GM18858 (cell line): ENCODE results near the gene CACNA1S.
A peak's percentile ranks its signal among the peaks of the same experiment; 100 is the strongest.

Experiments
- ATAC-seq: cut with Tn5 transposase; IDR thresholded peaks from one replicate; pipeline ENCODE4 v1.9.1; 2021; ENCODE audit not compliant: unreplicated experiment

The CACNA1S gene

DNA sequence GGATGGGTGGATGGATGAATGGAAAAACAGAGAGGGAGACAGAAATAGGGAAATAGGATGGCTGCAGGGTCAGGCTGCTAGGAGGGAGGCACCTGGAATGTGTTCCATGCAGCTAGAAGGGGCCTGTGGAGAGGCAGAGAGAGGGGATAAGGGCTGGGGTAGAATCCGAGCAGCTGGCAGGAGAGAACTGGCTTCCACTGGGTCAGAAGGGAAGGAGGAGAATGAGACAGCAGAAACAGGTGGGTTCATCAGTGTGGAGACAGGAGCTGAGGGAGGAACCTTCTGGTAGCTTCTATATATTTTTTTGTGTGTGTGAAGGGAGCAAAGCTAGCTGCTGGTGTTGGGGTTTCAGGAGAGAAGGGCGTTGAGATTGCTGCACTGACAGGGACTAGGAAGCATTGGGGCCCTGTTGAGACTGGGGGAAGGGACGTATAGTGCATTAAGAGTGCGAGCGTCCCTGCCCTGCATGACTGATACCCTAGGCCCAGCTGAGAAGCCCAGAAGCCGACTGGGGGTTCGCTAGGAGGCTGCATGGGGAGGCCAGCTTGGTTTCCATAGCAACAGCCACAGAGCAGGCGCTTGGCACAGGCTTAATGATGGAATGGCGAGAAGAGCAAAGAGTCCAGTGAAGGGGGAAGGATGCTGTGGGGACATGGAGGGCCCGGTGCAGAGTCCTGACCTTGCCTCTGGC is 73.9 kb downstream of the CACNA1S start:
- ATAC-seq = no peak

DNA sequence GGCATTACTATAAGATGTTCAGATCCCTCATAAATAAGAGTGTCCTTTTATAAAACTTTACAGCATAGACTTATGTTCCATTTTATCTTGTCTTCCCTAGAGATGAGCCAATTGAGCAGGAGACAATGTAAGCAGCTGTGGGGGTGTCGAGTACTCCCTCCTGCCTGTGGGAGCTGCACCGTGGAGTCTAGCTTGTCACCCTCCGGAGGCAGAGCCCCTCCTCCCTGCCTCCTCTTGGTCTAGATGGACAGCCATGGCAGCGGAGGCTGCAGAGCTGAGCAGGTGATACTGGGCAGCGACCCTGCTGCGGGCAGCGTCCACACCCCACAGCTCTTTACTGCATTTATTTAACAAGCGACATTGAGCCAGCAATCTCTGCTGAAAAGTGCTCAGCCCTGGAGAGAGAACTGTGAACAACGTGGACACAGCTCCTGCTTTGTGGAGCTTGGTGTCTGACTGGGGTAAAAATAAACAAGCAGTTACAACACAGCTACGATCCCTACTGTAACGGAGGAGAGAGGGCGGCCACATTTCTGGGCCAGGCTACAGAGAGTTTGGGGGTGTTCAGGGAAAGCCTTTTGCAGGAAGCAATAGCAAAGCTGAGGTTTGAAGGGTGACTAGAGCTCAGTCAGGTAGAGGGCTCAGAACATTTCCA is 75.9 kb downstream of the CACNA1S start:
- ATAC-seq = no peak

DNA sequence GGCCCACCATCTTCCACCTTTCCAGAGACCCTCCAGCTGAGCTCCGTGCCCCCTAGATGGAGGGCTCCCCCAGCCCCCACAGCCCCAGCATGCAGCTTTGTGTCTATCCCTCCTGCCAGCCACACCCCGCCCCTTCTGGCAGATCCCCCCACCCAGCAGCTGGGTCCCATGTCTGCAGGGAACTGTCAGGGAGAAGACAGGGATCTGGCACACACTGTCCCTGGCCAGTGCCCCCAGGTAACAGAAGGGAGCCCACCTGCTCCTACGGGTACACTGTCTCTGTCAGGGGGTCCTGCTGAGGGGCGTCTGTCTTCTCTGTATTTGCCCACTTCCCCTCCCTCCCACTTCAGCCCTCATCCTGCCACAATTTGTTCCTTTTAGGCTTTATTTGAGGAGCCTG is 77.6 kb downstream of the CACNA1S start:
- ATAC-seq = no peak

DNA sequence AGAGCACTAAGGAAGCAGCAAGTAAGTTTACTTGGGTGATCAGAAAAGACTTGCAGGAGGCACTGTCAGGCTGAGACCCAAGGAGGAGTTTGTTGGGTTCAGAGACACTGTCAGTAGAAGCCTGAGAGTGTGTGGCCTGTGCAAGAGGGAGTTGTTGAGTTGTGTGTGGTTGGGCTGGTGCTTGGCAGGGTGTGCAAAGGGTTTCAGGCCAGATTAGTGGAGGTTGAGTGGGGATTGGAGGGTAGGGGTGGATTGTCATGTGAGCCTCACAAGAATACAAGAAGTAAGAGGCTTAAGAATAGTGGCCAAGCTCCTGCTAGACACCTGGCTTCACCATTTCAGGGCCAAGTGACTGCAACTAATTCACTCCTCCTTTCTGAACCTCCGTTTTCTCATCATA is 79.8 kb downstream of the CACNA1S start:
- no peak for ATAC-seq

DNA sequence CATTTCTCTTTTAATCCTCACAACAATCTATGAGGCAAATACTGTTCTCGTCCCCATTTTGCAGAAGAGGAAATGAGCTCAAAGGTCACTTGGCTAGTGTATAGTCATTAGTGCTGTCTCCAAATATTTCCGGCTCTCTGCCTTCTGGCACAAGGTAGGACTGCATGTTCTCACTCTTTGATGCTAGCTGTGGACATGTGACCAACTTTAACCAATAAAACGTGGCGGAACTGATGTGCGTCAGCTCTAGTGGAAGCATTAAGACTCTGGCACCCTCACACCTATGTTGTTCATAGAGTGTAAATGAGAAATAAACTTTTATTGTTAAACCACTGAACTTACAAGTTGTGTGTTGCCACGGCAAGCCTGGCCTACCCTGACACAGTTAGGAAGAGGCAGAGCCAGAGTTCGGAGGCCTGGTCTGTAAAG is 83.8 kb downstream of the CACNA1S start:
- ATAC-seq = no peak

DNA sequence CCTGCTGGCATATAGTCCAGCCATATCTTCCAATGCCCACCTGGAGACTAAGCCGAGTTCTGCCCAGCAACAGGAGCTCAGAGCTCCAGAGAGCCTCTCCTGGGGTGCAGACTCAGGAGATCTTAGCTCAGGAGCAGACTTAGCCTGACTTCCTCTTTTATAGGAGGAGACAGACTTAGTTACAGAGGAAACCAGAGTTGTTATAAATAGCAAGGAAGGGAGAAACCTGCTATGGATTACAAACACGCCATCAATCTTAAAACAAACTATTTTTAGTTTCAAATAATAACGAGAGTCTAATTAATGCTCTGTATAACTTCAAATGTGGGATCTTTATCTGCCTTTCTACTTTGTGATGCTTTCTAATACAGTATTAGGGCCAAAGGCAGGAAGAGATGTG is 85.4 kb downstream of the CACNA1S start:
- ATAC-seq = no peak

DNA sequence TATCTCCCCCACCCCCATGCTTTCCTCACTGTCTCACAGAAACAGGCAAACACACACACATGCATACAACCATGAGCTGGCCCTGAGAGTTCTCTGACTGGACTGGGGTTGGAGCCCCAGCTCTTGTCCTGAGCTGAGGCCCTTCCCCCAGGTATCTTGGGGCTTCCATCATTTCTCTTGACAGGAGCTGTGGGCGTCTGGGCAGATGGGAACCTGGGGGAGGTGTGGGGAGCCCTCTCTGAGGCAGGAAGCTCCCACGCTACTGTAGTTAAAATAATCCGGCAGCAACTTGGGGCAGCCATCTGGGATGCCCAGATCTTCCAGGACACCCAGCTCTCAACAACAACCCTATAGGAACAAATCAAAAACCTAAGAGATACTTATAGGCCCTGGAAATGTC is 86.0 kb downstream of the CACNA1S start:
- ATAC-seq = no peak

DNA sequence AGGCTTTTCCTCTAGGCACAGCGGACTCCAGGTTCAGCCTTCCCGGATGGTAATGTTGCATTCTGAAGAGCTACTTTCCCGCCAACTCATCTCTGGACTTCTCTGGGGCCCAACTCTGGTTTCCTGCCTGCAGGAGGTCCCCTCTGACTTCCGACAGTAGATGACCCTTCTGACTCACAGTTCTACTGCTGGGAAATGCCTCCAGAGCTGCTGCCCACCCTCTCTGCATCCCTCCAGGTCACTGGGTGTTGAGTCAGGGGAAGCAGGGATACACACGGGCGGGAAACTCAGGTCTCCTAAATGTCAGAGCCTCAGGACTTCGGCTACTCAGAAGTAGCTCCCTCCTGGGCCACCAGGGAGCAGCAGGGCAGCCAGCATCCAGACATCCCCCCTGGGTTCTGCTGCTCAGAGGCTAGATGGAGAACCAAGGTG is 86.6 kb downstream of the CACNA1S start:
- ATAC-seq = no peak

DNA sequence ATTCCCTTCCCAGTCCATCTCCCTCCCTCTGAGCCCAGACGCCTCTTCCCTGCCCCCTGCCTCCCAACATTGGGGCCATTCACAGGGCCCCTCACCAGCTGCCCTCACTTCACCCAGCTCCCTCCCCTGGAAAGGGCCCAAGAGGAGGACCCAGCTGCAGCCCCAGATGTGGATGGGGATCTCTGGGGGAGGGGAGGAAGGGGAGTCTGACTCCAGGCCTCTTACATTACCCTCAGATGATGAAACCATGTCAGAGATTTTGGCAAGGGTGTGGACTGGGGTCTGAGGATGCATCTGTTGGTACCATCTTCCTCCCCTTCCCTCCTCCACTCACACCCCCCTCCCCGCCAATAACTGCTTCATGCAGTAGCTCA is 87.6 kb downstream of the CACNA1S start:
- no peak for ATAC-seq

DNA sequence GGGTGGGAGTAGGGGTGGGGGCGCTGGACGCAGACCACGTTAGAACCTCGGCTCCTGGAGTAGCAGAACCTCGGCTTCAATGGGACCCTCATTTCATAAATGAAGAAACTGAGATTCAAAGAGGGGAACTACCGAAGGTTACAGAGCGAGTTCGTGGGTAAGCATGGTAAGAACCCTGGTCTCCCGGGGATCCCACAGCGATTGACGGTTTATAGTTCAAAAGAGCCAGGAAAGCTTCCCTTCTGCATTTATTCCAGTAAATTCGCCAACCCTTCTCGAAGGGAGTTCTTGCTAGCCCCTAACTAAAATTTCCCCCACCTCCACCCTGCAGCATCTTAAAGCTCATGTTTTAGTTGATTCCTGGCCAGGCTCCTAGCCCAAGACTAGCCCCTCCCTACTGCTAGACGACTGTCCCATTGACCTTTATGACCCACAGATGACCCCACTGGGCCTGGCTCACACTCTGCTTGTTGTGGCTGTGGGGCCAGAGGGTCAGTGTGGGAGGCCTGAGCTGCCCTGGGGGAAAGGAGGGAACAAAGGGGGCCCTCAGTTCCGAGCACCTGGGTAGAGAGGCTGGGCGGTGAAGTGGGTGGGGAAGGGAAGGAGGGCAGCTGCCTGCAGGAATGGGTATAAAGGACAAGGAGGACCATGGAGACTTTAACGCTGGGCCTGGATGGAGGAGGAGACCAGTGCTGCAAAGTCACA is 88.2 kb downstream of the CACNA1S start:
- ATAC-seq = no peak

DNA sequence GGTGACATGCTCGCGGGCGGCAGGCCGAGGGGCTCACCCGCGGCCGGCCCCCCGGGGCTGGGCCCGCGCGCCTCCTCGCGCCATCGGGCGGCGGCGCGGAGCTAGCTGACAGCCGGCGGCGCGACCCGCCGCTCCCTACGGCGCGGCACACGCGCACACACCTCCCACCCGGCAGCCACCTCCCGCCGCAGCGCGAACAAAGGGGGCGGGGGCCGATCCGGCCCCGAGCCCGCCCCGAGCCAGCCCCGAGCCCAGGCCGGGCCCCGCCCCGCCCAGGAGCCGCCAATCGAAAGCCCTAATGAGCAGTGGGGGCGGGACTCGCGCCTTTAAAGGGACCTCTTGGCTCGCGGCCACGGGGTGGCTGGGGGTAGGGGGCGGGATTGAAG is 88.7 kb downstream of the CACNA1S start, which contains the start of gene KIF21B:
Gene KIF21B (minus strand): TSS at position 198 of the 386 bp plus-strand sequence. CDS start 331 bp downstream, outside the sequence.
- peak; percentile 43 for ATAC-seq

DNA sequence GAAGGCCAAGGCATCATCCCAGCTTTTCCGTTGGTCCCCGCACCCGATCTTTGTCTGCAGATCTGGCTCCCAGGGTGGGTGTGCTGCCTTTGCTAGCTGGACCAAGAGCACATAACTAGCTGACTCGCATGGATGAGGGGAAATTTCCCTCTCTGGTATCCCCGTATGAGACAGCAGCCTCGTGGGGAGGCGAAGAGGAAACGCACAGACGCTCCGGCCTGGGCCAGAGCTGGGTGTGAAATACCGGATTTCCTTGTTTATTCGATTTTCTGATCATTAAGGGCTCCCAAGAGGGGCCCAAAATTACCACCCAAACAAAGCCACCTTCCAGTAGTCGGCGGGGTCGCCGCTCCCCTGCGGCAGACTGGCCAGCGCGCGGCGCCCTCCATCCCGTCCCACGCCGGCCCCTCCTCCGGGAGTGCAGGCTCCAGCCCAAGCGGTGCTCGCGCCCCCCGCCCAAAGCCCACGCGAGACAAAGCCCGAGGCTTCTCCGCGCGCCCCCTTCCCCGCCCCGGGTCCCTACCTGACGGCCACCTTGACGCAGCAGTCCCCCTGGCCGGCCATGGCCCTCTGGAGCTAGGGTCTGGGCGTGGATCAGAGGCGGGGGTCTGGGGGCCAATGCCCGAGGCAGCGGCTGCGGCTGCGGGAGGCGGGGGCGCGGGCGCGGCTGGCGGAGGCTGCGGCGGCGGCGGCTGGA is 89.3 kb downstream of the CACNA1S start:
- ATAC-seq = no peak

DNA sequence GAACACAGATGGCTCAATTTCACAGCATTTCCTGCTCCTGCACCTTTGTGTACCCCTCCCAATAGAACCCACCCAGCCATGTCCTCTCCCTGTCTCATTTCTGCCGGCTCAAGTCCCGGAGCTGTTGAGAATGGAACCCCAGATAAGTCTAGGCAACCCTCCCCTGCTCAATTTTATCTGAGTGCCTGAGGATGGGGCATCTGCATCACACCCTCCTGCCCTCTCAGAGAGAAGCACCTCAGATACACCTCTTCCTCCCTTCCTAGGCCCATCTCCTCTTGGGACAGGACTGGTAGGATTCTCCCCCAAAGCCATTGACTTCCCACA is 89.8 kb downstream of the CACNA1S start:
- no peak for ATAC-seq

DNA sequence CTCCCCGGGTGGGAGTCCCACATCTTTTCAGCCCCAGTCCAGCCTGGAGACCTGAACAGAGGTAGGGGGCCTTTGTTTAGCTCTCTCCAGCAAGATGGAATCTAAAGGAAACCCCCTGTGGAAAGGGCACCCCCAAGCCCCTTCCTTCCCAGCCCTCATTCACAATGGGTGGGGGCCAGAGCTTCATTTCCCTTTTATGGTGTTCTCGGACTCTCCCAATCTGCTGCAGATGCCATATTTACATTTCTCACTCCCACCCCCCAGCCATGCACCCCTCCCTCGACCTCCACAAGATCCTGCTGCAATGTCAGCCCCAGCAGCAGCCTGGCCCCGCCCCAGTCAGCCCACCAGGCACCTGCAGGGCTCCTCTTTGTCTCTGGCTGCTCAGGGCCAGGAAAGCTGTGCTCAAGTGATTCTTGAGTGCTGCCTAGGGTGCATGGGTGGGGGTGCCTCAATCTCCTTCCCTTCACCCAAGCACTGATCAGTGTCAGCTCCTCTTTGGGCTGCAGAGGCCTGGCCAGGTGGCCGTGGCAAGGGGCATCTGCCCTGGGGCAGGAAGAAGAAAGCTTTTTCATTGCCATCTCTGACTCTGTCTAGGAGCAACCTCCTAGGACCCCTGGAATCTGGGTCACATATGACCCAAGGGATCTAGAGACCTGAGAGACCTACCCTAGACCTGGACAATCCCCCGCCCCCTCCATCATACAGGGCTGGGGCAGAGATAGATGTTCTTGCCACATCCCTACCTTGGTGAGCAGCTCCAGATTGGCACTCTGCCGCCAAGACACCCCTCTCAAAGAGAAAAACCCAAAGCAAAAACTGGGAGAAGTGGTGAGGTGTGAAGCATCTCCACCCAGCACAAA is 90.4 kb downstream of the CACNA1S start:
- no peak for ATAC-seq

DNA sequence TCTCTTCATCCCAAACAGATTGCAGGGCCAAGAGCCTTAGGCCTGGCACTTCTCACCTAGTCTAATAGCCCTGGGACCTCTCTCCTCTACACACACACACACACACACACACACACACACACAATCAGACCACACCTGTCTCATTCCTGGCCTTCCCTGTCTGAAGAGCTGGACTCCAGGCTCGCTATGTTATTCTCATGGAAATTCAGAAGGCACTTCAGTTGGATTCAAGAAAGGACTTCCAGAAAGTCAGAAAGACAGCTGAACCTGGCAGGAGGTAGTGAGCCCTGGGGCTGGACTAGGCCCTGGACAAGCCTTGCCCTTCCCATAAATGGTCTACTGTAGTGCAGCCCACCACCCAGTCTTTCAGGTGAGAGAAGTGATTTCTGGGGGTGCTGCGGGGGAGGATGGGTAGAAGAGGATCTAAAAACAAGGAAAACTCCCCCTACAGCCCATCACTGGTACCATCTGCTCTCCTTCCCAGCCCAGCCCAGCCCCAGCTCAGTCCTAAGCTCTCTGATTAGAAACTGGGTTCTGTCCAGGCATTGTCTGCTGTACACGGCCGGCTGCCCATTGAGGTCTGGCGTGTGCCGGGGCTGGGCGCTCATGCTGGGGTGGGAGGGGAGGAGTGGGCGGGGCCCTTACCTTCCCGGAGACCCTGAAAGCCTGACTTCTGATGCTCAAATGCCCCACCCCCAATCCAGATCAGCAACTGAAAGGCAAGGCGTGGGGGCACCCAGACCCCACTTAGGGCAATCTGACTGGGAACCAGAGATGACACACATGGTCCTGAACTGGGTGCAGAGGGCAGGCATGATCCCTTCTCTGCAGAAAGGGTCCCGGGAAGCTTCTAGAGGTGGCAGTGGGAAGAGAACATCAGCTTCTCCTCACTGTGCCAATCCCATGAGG is 91.3 kb downstream of the CACNA1S start:
- no peak for ATAC-seq

DNA sequence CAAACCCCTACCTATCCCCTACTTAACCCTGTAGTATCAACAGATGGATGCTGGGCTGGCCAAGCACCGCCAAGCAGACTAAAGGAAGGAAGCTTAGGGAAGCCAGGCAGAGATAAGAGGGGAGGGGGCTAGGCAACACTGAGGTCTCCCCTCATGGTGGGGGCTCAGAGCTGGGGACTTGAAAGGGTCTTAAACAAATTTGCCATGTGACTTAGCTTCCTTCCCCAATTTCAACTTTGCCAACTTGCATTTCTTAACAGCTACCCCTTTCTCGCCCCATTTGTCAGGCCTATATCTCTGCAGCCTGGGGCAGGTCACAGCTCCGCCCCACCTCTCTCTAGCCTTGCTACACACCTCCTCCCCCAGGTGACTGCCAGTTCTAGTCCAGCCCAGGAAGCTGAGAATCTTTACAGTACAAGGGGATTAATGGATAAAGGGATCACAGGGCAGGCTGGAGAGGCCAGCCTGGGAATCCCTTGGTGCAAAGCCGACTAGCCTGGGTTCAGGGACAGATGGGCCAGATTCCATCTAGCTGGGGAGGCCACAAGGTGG is 92.1 kb downstream of the CACNA1S start:
- no peak for ATAC-seq

DNA sequence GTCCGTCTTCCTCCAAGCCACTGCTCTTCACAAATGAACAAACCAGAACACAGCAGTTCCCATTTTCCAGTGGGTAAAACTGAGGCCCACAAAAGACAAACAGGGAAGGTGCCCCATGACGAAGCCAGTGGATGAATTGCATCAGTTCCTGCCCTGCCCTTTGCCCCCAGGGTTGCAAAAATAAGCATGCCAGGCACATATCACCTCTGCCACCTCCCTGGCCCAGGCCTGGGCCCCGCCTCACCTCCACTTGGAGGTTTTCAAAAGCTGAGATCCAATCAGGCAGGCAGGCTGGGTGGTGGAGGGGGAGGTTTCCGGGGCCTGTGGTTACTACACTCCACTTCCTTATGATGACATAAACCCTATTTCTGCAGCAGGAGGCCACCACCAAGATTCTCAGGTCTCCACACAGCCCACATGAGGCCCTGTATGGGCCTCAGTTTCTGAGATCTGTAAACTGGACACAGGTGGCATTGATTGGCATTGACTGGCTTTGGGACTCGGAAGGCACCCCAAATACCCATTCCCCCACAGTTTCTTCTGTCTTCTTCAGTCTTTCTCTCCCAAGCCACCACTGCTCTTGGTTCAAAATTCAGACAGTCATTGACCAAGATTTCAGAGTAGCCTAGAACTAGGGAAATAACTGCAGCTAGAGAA is 92.8 kb downstream of the CACNA1S start:
- ATAC-seq = peak; percentile 58

DNA sequence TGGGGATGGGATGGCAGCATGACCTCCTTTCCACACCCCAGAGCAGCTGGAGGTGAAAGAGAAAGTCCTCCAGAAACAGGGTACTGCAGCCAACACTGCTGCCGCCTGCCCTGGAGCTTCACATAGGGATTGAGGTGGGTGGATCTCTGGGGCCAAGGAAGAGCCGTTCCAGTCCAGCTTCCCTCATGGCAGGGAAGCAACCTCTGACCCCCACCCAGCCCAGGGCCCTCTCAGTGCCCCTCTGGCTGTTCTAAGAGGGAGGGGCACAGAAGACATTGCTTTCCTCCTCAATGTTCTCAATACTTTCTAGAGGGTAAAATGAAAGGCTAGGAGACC is 94.4 kb downstream of the CACNA1S start:
- ATAC-seq = no peak
